NCI-H187 treated with DMSO at 0.1 percent for 48 hours (cell line): ENCODE results near the gene DCANP1.

ENCODE experiments used
- DNase-seq: peaks from one replicate; lab custom pipeline; 2025; lab: John Stamatoyannopoulos, UW

The DCANP1 gene

DNA sequence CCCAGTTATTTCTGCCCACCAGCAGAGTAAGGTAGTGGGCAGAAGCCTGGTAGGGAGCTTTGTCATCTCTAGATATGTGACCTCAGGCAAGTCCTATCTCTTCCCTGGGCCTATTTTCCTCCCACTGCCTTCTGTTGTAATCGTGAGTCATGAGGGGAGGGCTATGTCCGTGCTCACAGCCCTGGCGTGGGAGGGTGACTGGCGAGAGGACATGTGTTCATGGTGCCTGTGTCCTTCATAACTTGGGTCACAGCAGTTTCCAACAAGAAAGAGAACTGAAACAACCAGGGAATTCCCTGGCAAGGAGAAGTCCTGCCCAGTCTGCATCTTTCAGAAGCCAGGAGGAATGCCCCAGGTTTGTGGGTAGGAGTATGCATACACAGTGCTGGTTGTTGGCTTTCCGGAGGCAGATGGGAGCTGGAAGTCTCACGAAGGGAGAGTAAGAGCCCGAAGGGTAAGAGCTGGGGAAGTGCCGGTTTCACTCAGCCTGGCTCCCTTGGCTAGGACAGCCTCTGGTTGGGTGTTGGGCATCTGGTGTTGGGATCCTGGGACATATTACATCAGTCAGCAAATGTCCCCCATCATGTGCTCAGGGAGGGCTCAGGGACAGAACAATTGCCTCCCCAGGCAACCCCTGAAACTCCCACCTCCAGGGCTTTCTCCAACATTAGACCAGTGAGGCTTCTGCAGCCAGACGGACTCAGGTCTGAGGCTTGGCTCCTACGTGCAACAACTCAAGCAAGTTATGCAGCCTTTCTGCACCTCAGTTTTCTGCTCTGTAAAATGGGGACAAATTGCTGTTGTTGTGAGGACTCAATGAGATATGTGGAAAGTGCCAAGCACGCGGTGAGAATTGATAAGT lies 9.3 kb upstream of the DCANP1 start:
- no peak for DNase-seq

- no peak for DNase-seq
Measured at GRCh38 chr5:135455876-135456237, 8.7 kb upstream of the DCANP1 start.

GRCh38 chr5:135454946-135455345 lies 7.8 kb upstream of the DCANP1 start:
- DNase-seq = no peak

GRCh38 chr5:135453613-135454012 lies 6.5 kb upstream of the DCANP1 start:
- DNase-seq = no peak

DNA sequence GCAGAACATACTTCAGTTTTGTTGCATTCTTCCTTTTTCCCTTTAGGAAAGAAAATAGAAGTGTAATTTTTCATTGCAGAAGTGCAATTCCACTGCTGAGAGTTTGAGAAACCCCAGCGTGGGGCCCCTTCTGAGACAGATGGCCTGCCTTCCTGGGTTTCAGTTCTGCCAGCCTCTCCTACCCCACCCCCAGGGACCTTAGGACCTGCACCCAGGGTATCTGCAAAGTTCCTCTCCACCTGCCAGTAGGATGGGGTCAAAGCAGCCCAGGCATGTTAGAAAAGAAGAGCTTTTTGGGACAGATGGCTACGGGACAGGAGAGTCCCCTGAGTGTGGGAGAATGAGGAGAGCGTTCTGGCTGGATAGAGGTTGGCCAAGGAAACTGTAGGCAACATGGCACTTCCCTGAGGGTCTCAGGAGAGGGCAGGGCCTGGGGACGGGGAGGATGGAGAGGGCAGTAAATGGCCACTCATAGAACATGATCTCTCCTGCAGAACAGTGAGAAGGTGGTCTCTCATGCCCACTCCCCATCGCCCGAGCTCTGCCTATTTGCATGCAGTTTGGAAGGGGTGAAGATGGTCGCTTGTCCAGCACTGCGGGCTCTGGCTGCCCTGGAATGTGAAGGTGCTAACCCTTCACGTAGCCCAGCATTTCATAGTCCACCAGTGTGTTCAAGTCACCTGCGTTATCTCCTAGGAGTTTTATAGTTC lies 5.3 kb upstream of the DCANP1 start, which contains the start of gene TIFAB:
TIFAB (minus strand) TSS at position 31 of the 710 bp plus-strand sequence. CDS start 2,412 bp downstream, outside the sequence.
- DNase-seq = no peak

- DNase-seq = no peak
Measured at GRCh38 chr5:135451581-135452320, 4.6 kb upstream of the DCANP1 start.

DNA sequence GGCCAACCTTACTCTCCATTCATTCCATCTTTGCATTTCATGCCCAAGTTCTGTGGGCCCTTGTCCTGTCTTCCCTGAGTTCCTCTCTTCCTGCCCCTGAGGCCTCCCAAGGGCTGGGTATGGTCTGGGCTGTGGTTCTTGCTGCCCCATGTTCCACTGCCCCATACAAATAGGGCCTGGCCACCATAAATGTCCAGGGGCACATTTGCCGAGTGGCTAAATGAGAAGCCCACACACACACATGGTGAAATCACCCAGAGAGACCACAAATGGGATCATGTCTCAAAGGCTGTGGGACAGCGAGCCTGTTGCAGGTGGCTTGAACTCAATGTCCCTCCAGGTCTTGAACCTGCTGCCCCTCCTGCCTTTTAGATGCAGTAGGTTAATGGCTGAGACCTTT lies 3.8 kb upstream of the DCANP1 start:
- no peak for DNase-seq

DNA sequence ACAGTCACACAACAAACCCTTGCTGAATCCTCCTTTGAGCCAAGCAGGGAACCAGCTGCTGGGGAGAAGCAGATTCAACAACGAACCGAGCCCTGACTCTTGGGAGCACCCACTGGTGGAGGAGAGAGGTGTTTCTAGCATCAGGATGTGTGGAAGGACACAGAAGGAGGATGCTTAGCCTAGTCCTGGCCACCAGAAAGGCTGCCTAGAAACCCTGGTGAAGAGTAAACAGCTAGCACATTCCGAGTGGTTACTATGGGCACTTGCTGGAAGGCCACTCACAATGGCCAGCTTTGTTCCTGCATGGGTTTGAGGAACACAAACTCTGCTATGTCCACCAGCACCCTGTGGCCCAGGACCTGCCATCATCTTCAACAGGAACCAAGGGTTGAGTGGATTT lies 3.2 kb upstream of the DCANP1 start:
- DNase-seq = no peak

- DNase-seq = no peak
Measured at GRCh38 chr5:135449644-135450043, 2.5 kb upstream of the DCANP1 start.

DNA sequence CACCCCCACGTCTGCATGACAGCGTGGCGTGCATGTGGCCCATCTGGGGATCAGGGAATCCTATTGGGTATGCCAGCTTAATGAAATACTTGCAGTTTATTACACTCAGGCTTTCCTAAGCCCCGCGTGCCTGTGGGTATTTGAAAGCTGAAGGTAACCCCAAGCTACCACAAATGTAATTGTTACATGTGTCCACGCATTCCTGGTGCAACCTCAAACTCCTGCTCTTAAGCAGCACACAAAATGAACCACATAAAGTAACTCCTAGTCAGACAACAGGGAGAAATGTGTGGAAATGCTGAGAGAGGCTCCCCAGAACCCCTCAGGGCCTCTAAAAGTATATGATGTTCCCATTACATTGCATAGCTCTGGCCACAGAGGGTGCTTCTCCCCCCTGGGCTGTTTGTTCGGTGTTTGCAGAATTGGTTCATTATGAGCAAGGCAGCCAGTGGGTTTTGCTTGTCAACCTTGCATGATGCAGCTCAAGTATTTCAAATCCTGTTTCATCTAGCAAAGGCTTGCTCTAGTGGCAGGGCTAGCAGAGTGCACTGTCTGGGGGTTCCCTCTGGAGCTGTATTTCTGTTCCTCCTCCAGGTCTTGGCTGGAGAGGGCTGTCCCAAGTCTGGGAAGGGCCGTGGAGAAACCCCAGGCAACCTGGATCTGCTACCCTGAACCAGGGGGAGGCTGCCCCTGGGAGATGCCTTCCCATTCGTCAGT lies 1.8 kb upstream of the DCANP1 start:
- DNase-seq = no peak

DNA sequence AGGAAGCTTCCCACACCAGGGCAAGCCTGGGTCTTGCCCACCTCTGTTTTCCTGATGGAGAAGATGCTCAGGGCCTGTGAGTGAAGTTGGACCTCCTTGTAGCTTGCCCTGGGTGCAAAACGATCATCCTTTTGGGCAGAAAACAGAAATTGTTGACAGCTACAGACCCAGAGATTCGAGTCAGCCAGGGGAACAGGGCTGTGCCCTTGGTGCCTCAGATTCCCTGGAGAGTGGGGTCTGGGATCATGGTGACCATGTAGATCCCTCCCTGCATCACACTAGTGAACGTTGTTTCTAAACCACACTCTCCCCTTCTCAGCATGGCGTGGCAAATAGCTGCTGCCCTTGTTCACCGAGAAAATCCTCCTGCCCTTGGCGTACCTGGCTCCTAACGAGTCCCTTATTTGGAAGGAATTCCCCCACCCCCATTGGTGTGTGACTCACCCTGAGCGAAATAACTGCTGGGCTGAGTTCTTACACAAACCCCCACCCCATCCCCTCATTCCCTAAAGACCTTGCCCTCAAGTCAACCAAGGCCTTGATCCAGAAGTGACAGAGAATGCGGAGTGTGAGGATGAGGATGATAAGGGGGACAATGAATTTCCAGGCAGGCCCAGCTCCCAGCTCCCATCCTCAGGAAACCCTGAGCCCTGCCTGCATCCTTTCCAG lies 1.1 kb upstream of the DCANP1 start:
- DNase-seq = no peak

DNA sequence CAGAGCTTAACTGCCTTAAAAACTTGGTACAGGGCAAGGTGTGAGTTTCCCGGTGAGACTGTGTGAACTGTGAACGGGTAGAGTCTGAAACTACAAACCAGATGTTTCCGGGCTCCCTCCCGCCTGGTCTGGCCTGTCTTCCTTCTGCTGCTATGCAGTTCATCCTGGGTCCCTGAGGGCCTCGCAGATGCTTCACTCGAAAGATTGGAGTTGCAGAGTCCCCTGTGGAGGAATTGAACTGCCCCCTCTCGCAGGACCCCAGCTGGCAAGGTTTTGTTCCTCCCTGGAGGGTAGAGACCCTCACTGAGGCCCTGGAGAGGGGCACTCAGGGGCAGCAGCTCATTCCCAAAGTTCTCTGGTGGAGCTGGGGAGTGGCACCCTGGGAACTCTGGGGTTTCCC lies 533 bp downstream of the DCANP1 start:
- DNase-seq = no peak

GRCh38 chr5:135446206-135446605 lies 942 bp downstream of the DCANP1 start:
- no peak for DNase-seq

DNA sequence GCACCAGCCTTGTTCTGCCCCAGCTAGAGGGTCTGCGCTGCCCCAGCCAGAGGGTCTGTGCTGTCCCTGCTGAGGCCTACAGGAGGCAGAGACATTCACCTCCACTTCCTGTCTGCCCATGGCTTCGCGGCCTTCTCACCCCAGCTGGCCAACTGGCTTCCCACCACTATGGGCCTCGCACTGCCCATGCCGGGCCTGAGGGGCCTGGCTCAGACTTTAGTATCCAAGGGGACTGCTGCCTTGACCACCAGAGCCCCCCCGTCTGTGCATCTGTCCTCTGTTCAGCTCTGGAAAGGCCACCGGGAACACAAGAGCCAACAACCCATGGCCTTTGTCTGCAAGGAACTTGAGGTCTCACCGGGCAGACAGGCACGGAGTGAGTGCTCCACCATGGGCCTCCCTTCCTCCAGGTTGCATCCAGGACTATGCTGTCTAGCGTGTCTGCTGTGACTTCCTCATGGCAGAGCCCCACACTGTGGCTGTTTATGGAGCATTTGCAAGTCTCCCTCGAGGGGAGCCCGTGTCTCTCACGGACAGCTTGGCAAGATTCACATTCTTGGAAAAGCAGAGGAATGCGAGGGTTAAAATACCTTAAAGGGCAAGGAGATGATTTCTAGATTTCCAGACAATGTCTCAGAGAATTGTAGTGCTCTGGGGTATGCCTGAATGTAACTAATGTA lies 1.7 kb downstream of the DCANP1 start:
- no peak for DNase-seq

DNA sequence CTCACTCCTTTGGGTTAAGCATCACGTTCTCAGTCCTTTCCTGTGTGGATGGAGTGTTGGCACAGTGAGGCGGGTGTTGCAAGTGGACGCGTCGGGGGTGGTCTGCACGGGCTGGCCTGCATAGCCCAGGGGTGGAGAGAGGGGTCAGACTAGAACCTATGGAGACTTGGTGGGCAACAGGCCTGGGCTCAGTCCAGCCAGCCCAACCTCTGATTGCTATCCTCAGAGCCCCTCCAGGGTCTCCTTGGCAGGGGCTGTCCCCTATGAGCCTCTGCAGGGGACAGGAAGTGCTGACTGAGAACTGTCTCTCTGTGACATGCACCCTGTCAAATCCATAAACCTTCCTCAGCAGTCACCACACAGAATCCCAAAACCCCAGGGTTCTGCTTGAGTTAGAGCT lies 2.3 kb downstream of the DCANP1 start:
- no peak for DNase-seq

DNA sequence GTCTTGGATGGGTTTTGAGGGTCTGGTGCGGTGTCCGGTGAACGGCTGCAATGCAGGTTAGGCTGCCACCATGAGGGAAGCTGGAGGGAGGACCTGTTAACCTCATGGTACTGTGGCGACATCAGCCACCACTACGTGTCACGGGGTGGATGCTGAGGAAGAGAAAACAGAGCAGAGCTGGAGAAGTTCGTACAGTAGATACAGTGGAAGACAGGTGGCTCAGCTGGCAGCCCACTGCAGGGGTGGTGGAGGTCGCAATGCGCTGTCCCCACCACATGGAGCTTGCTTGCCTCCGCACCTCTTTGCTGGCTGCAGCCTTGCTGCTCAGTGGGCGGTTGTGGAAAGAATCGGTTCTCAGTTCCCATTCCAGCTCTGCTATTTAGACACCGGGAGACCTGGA lies 2.8 kb downstream of the DCANP1 start:
- DNase-seq = no peak

- DNase-seq = no peak
Measured at GRCh38 chr5:135443161-135443960, 3.8 kb downstream of the DCANP1 start.

DNA sequence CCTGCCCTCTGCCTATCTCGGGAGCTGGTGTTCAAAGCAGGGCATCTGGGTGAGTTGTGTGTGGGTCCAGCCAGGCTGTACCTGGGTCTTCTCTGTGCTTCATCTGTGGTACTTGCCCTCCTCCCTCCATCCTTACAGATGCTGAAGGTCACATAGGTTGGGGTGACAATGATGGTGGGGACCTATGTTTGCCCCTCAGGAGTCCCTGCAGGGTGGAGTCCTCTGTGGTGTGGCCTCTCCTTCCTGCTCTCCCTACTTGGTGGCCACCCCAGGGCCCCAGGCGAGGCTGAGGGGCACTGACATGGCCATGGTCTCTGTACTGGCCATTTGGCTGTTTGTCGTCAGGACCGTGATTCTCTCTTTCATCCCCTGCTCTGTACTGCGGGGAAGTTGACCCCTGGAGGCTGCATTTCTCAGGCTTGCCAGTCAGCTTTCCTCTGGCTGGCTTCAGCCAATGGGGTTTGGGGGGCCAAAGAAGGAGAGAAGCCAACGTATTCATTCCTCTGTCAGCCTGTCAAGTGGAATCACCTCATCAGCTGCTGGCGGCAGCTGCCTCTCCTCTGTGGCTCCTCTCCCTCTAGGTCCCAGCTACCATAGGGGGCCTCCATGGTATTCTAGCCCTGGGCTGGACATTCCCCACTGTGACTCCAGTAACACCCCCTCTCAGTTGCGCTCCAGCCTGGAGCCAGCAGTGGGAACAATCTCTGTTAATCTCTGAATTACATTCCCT lies 4.6 kb downstream of the DCANP1 start:
- DNase-seq = no peak

DNA sequence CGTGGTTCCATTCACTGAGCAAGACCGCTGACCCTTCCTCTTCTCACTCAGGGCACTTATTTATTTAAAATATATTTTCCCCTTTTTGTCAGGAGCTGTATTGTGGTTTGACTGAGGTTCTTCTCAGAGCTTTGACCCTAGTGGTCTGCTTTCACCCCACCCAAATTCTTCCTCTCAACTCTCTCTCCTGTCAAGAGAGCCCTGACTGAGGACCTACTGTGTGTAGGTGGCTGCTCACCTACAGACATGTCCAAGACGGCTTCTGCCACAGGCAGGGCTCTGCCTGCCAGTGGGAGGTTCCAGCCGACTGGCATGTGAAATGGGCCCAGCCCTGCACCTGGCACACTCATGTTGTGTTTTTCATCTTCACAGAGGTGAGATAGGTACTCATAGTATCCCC lies 5.2 kb downstream of the DCANP1 start:
- DNase-seq = no peak
